Natural killer cell (primary cell): Measurements from ENCODE around the gene AGPAT2. TPM values are rescaled to one million over a fixed set of nuclear protein-coding genes. Genes with fewer than 3 reads are reported as not detected.

Experiments used
- ATAC-seq, 3 donors: fragments of 150-1000 bp in 2 of 3; fragments of 200-7000 bp in 1 of 3; cut with Tn5 transposase; 1 replicate in 1 of 3; 2 replicates in 2 of 3; pipeline ENCODE4 v1.10.0; 2021; ENCODE audit warnings: mild to moderate bottlenecking in 2 of 3, moderate library complexity in 2 of 3
- DNase-seq, 2 donors: peaks; one replicate each; pipeline versions ENCODE4 v3.0.0 to v3.0.0-alpha.2; 2013 to 2021; ENCODE audit warnings: mixed read lengths in 1 of 2
- H3K27ac ChIP-seq: one replicate; pipeline ENCODE4 v1.5.1; 2013; ENCODE audit warnings: mild to moderate bottlenecking, low read length
- H3K27me3 ChIP-seq: one replicate; pipeline ENCODE4 v1.6.1; 2013; ENCODE audit warnings: low read length; ENCODE audit not compliant: control insufficient read depth, insufficient read depth
- H3K36me3 ChIP-seq: one replicate; pipeline ENCODE4 v1.6.1; 2013; ENCODE audit warnings: low read length; ENCODE audit not compliant: control insufficient read depth, insufficient read depth
- H3K4me1 ChIP-seq: one replicate; pipeline ENCODE4 v1.6.1; 2013; ENCODE audit warnings: low read length; ENCODE audit not compliant: control insufficient read depth, insufficient read depth
- H3K4me3 ChIP-seq: one replicate; pipeline ENCODE4 v1.5.1; 2013; ENCODE audit warnings: low read length
- H3K9me3 ChIP-seq: one replicate; pipeline ENCODE4 v1.6.1; 2013; ENCODE audit warnings: low read length; ENCODE audit not compliant: control insufficient read depth, insufficient read depth
- H3K27ac Mint-ChIP-seq, 2 donors: one replicate each; pipeline ENCODE4 v1.8.0; 2022; ENCODE audit warnings: mild to moderate bottlenecking in 2 of 2, mixed read lengths in 2 of 2, moderate library complexity in 1 of 2
- H3K27me3 Mint-ChIP-seq, 2 donors: one replicate each; pipeline ENCODE4 v1.8.0; 2022; ENCODE audit warnings: low read depth in 2 of 2, mixed read lengths in 2 of 2
- H3K36me3 Mint-ChIP-seq: one replicate; pipeline ENCODE4 v1.8.0; 2022; ENCODE audit warnings: mixed read lengths
- H3K4me1 Mint-ChIP-seq, 2 donors: one replicate each; pipeline ENCODE4 v1.8.0; 2022; ENCODE audit warnings: mixed read lengths in 2 of 2
- H3K4me3 Mint-ChIP-seq: one replicate; pipeline ENCODE4 v1.8.0; 2022; ENCODE audit warnings: mild to moderate bottlenecking, moderate library complexity, mixed read lengths
- H3K9me3 Mint-ChIP-seq, 2 donors: one replicate each; pipeline ENCODE4 v1.8.0; 2022; ENCODE audit warnings: mixed read lengths in 2 of 2
- CTCF ChIP-seq: fragments of 200-600 bp; IDR thresholded peaks from one replicate; pipeline ENCODE4 v1.8.0; 2022; ENCODE audit warnings: antibody characterized with exemption
- WGBS: methylation state at CpG from one replicate; pipeline ENCODE4 v1.1.7; 2013; ENCODE audit warnings: missing lambda C conversion rate; ENCODE audit not compliant: insufficient coverage; 5-methylcytosine and 5-hydroxymethylcytosine counted together
- intact Hi-C: fragments of 100-400 bp; cut with micrococcal nuclease; formaldehyde crosslinking; loops from one replicate; pipeline ENCODE4 v1.14.2; 2022
- total RNA-seq, 4 donors: library from RNA; stranded (reverse); fragments of 120-200 nt in 1 of 4; gene quantifications; one replicate each; pipeline versions ENCODE4 v1.2.3 to v1.2.4, GENCODE V29; 2013 to 2022

Gene AGPAT2
- total RNA-seq, 3 donors from 2014 or later (not counting 1 experiment from before 2014, with no cell fraction given), result 10.3 to 19.4 (median 12.0) TPM

DNA sequence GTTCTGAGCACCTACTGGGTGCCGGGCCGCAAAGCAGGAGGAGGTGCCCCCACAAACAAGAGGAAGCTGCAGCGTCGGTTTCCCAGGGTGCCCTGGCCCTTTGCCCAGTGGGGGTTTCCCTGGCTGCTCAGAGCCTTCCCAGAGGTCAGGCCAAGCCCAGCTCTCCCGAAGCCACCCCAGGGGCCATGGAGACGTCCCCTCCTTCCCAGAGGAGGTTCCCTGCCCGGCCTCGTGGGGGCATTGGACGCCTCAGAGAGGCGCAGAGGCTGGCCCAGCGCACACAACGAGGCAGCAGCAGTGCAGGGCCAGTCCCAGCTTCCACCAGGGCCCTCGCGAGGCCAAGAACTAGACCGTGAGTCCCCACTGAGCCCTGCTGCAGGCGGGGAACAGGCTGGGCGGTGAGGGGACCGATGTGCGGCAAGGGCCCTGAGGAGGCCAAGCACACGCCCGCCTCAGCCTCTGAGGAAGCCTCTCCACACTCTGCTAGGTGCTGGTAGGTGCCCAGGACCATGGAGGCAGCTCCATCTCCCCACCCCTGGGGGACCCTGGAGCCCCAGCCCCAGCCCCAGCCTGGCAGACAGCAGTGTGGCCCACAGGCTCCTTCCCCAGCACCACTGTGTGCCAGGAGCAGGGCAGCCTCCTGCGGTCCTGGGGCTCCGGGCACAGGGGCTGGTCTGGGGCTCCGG lies 32.1 kb upstream of the AGPAT2 start:
- Mint-ChIP-seq H3K27ac (no peak overlapping the region), H3K4me3 (no peak overlapping the region), H3K4me1 (peaks cover 3 to 9% of the 10 kb centered on the region in 2 donors), H3K9me3 (no peaks in the 10 kb centered on the region), H3K36me3 (no peaks in the 10 kb centered on the region), H3K27me3 (peaks cover 5 to 7% of the 10 kb centered on the region in 2 donors)
- Histone ChIP-seq H3K36me3 (peaks cover 21% of the 10 kb centered on the region), H3K4me1 (peaks cover 10% of the 10 kb centered on the region), H3K9me3 (no peaks in the 10 kb centered on the region), H3K27me3 (peaks cover 3% of the 10 kb centered on the region), H3K4me3 (no peak overlapping the region), H3K27ac (no peak overlapping the region)
- ATAC-seq, result peak in 1 of 3 donors; percentile 57
- DNase-seq, result peak in 1 of 2 donors; percentile 60
- TF ChIP-seq CTCF, result no peak
- WGBS, result 55% methylated on average over 24 of the region's 24 CpGs
- intact Hi-C loops, result no loop called here

- H3K4me3 ChIP-seq, result no peak overlapping the region
- no peaks in the 10 kb centered on the region for H3K9me3 ChIP-seq
- H3K4me3 Mint-ChIP-seq, result no peak overlapping the region
- no peak overlapping the region for H3K27ac Mint-ChIP-seq
- H3K27me3 ChIP-seq, result peaks cover 7% of the 10 kb centered on the region
- H3K27ac ChIP-seq, result no peak overlapping the region
- peaks cover 16% of the 10 kb centered on the region for H3K36me3 ChIP-seq
- 68% methylated on average over 20 of the region's 20 CpGs for WGBS
- peaks cover 7 to 10% of the 10 kb centered on the region in 2 donors for H3K27me3 Mint-ChIP-seq
- DNase-seq (no peak), ATAC-seq (peak in 1 of 3 donors; percentile 2)
- no peaks in the 10 kb centered on the region for H3K9me3 Mint-ChIP-seq
- peaks cover 10% of the 10 kb centered on the region for H3K4me1 ChIP-seq
- intact Hi-C loops, result no loop called here
- TF ChIP-seq CTCF, result no peak
- H3K4me1 Mint-ChIP-seq, result peaks cover 0 to 1% of the 10 kb centered on the region in 2 donors
- no peaks in the 10 kb centered on the region for H3K36me3 Mint-ChIP-seq
Measured at GRCh38 chr9:136718345-136719194, 31.3 kb upstream of the AGPAT2 start.

- Mint-ChIP-seq H3K4me3 (no peak overlapping the region), H3K9me3 (no peaks in the 10 kb centered on the region), H3K27me3 (peaks cover 7 to 12% of the 10 kb centered on the region in 2 donors), H3K27ac (no peak overlapping the region), H3K36me3 (no peaks in the 10 kb centered on the region), H3K4me1 (no peaks in the 10 kb centered on the region)
- TF ChIP-seq CTCF, result no peak
- ATAC-seq, result no peak
- no peak overlapping the region for H3K27ac ChIP-seq
- no peaks in the 10 kb centered on the region for H3K9me3 ChIP-seq
- H3K4me1 ChIP-seq, result peaks cover 18% of the 10 kb centered on the region
- peaks cover 5% of the 10 kb centered on the region for H3K36me3 ChIP-seq
- 87% methylated on average over 16 of the region's 16 CpGs for WGBS
- no peak for DNase-seq
- intact Hi-C loops, result no loop called here
- H3K4me3 ChIP-seq, result no peak overlapping the region
- peaks cover 14% of the 10 kb centered on the region for H3K27me3 ChIP-seq
Measured at GRCh38 chr9:136717399-136717798, 30.1 kb upstream of the AGPAT2 start.
